Stimulated activated CD4-positive, alpha-beta T cell treated with anti-CD3 and anti-CD28 coated beads, Interleukin-12 subunit alpha, Interleukin-12 subunit beta, amount 100 ng/mL, for 48 hours (primary cell): Measurements from ENCODE around the gene CENPF.
"Not testable (repeated sequence)": the region's sequence is repeated elsewhere in the genome, so short reads cannot be mapped to it uniquely, and the experiment has no call there.

Experiments
- DNase-seq, 3 donors: peaks; one replicate each; pipeline ENCODE4 v3.0.0-alpha.2; 2020; ENCODE audit warnings: low read depth in 2 of 3, low spot score in 1 of 3

The CENPF gene

DNA sequence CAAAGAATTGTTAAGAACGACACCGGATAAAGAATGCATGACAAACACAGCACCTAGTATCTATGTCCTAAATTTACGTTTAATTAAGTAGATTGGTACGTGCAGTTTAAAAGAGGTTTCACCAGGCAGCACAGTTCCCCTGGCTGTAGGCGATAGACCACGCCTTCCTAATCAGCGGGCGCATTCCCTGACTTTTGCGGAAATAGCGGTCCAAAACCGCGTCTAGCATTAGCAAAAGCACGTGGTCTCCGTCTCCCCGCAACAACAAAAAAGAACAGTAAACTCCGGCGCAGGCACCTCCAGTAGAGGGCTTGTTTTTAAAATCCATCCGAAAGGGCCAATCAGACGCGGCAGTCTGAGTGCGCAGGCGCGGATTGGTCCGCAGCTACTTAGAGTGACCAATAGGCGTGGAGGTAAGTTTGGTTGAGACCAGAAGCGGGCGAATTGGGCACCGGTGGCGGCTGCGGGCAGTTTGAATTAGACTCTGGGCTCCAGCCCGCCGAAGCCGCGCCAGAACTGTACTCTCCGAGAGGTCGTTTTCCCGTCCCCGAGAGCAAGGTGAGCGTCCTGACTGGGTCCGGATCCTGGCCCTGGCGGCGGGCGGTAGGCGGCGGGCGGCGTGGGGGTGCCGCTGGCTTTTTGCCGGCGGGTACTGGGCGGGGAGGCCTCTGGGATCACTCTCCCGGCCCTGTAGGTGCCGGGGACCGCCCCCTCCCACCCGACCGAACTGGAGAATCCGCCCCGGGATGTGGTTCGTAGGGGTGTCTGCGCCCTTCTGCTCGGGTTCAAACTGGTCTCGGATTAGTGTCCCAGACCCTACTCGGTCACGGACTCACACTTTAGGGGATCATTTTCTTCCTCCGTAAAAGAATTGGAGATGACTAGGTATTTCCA, at the start of gene CENPF:
Gene CENPF, plus strand, starts transcription at position 432 of the 894 bp plus-strand sequence. CDS start 10,560 bp downstream, outside the sequence.
- DNase-seq, result peak; percentile 82 to 93 (median 86)

- no peak for DNase-seq
Measured at GRCh38 chr1:214557952-214558735, 44.9 kb upstream of the CENPF start.

DNA sequence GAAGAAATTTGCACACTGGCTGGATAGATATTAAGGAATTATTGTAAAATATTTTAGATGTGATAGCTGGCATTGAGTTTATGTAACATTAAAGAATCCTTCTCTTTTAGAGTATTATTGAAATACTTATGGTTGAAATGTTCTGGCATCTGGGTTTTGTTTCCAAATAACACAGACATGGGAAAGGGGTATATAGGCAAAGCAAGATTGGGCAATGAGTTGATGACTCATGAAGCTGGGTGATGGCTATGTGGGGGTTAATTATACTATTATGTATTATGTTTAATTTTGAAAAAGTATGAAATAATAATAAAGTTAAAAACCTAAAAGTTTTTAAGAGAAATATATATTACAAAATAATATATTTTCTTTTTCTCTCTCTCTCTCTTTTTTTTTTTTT, 39.1 kb upstream of the CENPF start:
- no peak for DNase-seq

- no peak for DNase-seq
Measured at GRCh38 chr1:214565310-214565709, 37.7 kb upstream of the CENPF start.

DNA sequence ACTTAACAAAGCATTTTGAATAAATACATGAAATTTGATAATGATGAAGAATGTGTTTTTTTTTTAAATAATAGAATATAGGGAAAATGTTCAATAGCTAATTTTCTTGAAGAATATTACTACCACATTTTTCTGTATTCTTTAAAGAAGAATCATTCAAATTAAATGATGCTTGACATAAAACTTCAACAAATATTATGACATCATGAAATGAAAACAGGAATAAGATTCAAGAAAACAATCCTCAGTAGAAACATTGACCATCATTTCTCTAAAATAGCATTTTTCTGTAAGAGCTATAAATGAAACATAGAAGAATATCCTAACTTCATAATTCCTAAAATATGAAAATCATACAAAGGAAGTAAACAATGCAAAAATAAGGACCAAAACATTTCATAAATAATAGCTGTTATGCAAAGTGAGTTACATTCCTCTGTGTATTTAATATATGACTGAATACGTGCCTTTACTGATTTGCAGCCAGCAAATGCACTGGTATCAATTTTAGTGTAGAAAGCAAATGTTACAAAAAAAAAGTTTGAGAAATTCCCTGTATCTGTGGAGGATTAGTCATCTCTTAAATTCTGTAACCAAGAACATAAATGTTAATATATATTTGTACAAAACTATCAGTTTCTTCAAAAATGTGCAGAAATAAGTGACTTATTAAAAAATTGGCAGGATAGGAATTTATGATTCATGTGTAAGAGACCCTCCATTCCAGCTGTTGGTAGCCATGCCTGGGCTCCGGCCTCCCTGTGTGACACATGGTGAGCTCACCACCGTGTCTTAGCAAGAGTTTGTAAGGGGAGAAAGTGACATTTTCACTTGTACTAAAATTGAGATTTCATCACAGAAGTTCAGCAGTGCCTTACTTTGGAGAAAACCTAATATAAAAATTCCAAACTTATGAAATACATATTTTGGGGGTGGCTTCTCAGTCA, 36.6 kb upstream of the CENPF start:
- DNase-seq, result peak in 2 of 3 donors; percentile 10 to 14

DNA sequence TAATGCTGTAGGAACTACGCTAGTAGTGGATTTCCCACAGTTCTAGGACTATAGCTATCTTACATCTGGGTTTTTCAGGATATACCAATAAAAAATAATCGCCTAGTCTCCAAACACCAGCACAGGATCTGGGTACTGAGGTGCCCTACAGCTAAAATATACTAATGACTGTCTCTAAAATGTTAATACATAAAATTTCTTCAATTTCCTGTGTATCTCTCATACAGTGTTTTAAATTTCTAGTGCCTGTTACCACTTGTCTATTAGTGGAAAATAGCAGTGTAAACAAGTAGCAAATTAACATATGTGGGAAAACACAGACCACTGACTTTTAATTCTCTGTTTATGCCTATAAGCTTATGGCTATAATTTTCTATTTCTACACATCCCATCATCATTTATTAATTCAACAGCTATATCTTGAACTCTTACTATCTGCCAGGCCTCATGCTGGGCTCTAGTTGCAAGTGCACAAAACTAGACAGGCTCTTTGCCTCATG, 35.5 kb upstream of the CENPF start:
- DNase-seq, result no peak

DNA sequence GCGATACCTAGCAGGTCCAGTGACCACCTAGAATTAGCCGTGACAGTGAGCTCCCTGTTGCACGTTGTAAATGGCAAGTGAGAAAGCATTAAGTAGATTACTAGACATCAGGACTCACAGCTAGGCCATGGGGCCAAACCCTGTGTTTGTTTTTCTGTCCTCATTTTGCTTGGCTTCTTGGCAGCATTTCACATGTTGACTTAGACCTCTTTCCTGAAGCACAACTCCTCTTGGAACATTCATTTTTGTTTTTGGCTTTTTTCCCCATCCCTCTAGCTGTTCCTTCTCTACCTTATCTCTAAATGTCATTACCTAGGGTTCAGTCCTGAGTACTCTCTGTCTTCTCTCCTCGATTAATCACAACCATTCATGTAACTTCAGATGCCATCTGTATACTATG, 34.7 kb upstream of the CENPF start:
- DNase-seq, result no peak

GRCh38 chr1:214569357-214570004, 33.5 kb upstream of the CENPF start:
- no peak for DNase-seq

GRCh38 chr1:214570442-214570841, 32.6 kb upstream of the CENPF start:
- no peak for DNase-seq

DNA sequence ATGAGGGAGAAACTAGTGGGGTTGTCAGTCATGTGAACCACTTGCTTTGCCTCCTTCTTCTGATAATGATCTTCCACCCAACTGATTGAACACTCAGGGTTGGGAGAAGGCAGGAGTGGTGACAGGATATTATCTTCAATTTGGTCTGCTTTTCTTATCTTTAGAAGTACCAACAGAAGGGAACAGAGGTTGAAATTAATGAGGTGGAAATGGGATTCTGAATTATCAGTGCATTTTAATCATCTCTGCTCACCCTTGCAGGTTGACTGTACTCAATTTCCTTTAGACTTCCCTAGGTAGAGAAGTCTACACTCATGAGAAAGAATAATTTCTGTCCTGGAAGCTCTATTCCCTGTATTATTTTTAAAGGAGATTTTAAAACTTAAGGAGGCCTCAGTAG, 31.7 kb upstream of the CENPF start:
- DNase-seq, result no peak

DNA sequence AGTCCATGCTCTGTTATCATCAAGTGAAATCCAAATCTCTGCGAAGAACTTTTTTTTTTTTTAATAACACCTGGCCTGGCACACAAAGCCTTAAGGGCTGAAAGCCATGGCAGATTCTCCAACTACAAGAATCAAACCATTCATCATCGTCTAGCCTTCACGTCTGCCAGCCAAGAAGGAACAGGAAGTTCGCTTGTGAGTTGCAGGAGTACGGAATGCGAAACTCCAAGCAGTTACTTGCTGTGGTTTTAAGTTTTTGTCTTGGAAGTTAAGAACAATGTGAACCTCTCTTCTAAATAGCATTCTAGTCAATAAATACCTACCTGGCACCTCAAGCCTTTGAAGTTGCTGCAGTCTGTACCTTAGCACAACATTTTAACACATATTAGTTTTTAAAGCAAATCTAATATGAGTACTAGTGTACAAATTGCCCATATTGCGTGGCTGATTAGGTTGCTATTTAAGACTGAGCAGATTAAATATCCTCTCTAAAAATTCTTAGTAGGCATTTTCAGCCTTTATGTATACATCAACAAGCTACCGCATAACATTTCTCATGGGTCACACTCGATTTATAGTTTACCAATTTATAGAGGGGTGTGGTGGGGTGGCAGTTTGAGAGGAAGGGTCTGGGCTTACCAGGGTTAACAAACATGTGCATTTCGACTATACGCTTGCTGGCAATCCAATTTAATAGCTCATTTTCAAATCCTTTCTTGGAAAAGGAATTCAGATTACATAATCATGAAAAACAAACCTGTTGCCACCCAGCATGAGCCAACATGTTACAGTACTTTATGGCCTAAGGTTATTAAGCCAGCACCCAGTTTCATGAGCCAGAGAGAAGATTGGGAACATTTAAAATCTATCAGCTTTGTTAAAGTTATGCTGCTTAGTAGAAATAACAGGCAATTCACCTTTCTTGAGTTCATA, 29.3 kb upstream of the CENPF start:
- no peak for DNase-seq

GRCh38 chr1:214574598-214575411, 28.2 kb upstream of the CENPF start:
- no peak for DNase-seq

DNA sequence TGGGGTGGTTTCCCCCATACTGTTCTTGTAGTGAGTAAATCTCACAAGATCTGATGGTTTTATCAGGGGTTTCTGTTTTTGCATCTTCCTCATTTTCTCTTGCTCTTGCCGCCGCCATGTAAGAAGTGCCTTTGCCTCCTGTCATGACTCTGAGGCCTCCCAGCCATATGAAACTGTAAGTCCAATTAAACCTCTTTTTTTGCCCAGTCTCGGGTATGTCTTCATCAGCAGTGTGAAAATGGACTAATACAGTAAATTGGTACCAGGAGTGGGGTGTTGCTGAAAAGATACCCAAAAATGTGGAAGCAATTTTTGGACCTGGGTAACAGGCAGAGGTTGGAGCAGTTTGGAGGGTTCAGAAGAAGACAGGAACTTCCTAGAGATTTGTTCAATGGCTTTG, 26.9 kb upstream of the CENPF start:
- not testable (repeated sequence) for DNase-seq

GRCh38 chr1:214579183-214579582, 23.8 kb upstream of the CENPF start:
- DNase-seq, result no peak

- DNase-seq, result no peak
Measured at GRCh38 chr1:214581785-214582184, 21.2 kb upstream of the CENPF start.

- no peak for DNase-seq
Measured at GRCh38 chr1:214582289-214582891, 20.6 kb upstream of the CENPF start.

DNA sequence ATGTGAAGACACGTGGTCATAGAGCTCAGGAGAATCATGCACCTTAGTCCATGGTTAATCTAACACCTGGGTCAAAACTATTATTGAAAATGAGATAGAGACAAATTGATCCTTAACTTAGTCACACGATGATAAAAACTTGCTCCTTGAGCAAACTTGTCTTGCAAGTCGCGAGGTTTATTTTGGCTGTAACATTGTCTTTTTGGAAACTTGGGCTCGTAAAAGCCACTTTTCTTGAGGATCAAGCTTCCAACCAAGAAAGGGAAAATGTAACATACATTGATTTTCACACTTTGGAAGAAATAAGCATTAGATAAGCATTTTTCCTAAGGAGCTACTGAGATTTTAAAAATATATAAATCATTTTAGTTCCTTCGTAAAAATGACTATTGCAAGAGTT, 19.9 kb upstream of the CENPF start:
- no peak for DNase-seq
